Left lung (tissue), 10 donors: ENCODE results near the gene PMVK. TPM values are rescaled to one million over a fixed set of nuclear protein-coding genes. Genes with fewer than 3 reads are reported as not detected.

Experiments used
- ATAC-seq: fragments of 200-7000 bp; cut with Tn5 transposase; one replicate; pipeline ENCODE4 v1.9.1; 2020; ENCODE audit warnings: moderate library complexity
- DNase-seq, 4 donors: peaks; one replicate each; pipeline ENCODE4 v3.0.0-alpha.2; 2013 to 2020
- H3K27ac ChIP-seq, 2 donors: fragments of 200-600 bp; sonication (generic) in 1 of 2; one replicate each; pipeline versions ENCODE4 v1.5.0 to v1.8.0; 2020 to 2021
- H3K27me3 ChIP-seq, 2 donors: fragments of 200-600 bp; sonication (generic) in 1 of 2; one replicate each; pipeline versions ENCODE4 v1.5.0 to v1.8.0; 2020 to 2021
- H3K36me3 ChIP-seq, 2 donors: fragments of 200-600 bp; sonication (generic) in 1 of 2; one replicate each; pipeline versions ENCODE4 v1.5.0 to v1.8.0; 2020 to 2021
- H3K4me1 ChIP-seq, 2 donors: fragments of 200-600 bp; one replicate each; pipeline ENCODE4 v1.8.0; 2021
- H3K4me3 ChIP-seq, 2 donors: fragments of 200-600 bp; sonication (generic) in 1 of 2; one replicate each; pipeline versions ENCODE4 v1.5.0 to v1.8.0; 2020 to 2021; ENCODE audit warnings: mild to moderate bottlenecking in 1 of 2
- H3K9me3 ChIP-seq, 2 donors: fragments of 200-600 bp; sonication (generic) in 1 of 2; one replicate each; pipeline versions ENCODE4 v1.5.0 to v1.8.0; 2020 to 2021
- intact Hi-C, 2 donors: fragments of 100-400 bp; cut with DNase I; formaldehyde crosslinking; loops; one replicate each; pipeline versions ENCODE4 v1.11.2 to v1.14.2; 2022
- polyA plus RNA-seq, 6 donors: library from polyadenylated mRNA; unstranded; fragments of 120-200 nt; gene quantifications; one replicate each; pipeline ENCODE4 v1.2.1, GENCODE V29; 2013; ENCODE audit not compliant: insufficient read length in 6 of 6
- total RNA-seq, 2 donors: library from RNA; stranded (reverse); fragmentation: NEBNext Ultra II Directional; extraction: Animal tissue kit (Norgen Biotek cat#: 25700); gene quantifications; one replicate each; pipeline ENCODE4 v1.2.1, GENCODE V29; 2021
- TF ChIP-seq, protein P1 (sequence below), 2 donors: fragments of 200-600 bp; sonication (generic) in 1 of 2; IDR thresholded peaks; one replicate each; pipeline versions ENCODE4 v1.5.0 to v1.8.0; 2021; ENCODE audit warnings: antibody characterized with exemption in 2 of 2
- donor health status: DM: no; HTN: yes; CAD: no.
- donor health status: DM: no; HTN: no; CAD: no.

PMVK gene
- total and polyA plus RNA-seq, 8 donors: 31.7 to 44.3 (median 35.8) TPM

DNA sequence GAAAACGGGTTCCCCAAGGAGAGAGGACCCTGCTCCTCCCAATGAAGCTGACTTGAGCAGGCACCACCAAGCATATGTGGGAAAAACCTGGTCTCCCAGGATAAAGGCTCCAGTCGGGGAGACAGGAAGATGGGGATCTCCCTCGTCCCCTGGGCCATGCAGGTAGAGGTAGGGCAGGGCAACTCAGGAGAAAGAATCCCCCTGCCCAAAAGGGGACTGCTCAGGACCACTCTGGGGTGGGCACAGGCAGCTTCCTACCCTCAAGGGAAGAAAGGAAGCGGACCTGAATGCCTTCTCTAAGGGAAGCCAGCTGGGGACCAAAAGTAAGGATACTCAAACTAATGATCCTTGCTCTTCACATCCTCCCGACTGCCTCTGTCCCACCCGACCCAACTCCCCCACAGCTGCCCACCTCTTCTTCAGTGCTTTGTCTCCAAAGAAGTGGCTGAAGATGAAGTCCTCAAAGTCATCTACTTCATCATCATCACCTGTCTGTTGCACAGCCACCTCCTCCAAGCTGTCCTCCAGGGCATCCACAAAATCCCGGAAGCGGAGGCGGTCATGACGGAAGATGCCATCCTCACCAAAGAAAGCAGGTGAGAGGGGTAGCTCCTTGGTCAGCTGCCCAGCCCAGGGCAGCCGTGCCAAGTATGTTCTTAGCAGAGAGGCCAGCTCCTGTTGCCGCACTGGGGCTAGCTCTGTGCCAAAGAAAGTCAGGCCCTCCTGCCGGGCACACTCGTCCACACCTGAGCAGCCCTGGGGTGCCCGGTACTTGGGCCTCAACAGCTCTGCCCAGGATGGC lies 8.8 kb upstream of the PMVK start:
- TF ChIP-seq, protein P1, sequence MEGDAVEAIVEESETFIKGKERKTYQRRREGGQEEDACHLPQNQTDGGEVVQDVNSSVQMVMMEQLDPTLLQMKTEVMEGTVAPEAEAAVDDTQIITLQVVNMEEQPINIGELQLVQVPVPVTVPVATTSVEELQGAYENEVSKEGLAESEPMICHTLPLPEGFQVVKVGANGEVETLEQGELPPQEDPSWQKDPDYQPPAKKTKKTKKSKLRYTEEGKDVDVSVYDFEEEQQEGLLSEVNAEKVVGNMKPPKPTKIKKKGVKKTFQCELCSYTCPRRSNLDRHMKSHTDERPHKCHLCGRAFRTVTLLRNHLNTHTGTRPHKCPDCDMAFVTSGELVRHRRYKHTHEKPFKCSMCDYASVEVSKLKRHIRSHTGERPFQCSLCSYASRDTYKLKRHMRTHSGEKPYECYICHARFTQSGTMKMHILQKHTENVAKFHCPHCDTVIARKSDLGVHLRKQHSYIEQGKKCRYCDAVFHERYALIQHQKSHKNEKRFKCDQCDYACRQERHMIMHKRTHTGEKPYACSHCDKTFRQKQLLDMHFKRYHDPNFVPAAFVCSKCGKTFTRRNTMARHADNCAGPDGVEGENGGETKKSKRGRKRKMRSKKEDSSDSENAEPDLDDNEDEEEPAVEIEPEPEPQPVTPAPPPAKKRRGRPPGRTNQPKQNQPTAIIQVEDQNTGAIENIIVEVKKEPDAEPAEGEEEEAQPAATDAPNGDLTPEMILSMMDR (IDR thresholded peaks at IDR 0.05): no peak

DNA sequence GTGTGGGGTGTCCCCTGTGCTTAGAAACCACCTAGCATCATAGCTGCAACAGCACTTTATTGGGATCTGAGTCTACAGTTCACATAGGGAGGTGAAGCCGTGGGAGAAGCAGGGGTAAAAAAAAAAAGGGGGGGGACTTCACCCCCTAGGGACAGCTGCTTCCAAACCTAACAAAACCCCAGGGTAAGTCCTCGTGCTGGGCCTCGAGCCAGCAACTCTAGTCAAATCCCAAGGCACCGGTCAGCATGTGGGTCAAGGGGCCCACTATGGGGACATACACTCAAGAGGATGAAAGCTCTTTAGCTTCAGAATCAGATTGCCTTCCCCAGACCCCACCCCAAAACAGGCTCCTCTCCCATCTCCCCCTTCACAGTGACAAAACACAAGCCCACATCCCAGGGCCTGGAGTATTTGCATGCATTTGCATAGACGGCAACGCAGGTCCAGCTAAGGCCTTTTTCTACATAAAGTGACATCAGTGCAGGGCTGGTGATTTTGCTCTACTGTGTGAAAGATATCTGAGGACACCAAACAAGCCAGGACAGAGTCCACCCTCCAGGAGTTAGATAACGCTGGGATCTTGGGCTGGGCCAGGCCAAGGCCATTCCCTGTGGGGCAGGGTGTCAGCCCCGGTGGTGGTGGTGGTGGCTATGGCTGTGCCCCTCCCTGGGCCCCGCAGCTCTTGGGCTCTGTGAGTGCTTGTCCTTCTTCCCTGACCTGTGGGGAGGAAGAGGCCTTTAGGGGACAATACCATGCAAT lies 8.1 kb upstream of the PMVK start:
- DNase-seq (no peak), ATAC-seq (no peak)
- H3K36me3 ChIP-seq: peaks cover 0 to 37% of the 10 kb centered on the region in 2 donors
- H3K4me3 ChIP-seq: no peak overlapping the region
- TF ChIP-seq, protein P1 (IDR thresholded peaks at IDR 0.05): no peak
- no peaks in the 10 kb centered on the region for H3K27me3 ChIP-seq
- peak overlapping the region in 1 of 2 donors; percentile 28 for H3K27ac ChIP-seq
- no peaks in the 10 kb centered on the region for H3K9me3 ChIP-seq
- H3K4me1 ChIP-seq: peaks cover 12 to 32% of the 10 kb centered on the region in 2 donors
- intact Hi-C loops: no loop called here

More for the DNA sequence above, 8.8 kb upstream of the PMVK start:
- no peaks in the 10 kb centered on the region for H3K27me3 ChIP-seq
- H3K4me1 ChIP-seq: peaks cover 12 to 32% of the 10 kb centered on the region in 2 donors
- H3K36me3 ChIP-seq: peaks cover 0 to 43% of the 10 kb centered on the region in 2 donors
- intact Hi-C loops: no loop called here
- H3K27ac ChIP-seq: no peak overlapping the region
- H3K4me3 ChIP-seq: no peak overlapping the region
- DNase-seq: no peak
- no peak for ATAC-seq
- H3K9me3 ChIP-seq: no peaks in the 10 kb centered on the region

DNA sequence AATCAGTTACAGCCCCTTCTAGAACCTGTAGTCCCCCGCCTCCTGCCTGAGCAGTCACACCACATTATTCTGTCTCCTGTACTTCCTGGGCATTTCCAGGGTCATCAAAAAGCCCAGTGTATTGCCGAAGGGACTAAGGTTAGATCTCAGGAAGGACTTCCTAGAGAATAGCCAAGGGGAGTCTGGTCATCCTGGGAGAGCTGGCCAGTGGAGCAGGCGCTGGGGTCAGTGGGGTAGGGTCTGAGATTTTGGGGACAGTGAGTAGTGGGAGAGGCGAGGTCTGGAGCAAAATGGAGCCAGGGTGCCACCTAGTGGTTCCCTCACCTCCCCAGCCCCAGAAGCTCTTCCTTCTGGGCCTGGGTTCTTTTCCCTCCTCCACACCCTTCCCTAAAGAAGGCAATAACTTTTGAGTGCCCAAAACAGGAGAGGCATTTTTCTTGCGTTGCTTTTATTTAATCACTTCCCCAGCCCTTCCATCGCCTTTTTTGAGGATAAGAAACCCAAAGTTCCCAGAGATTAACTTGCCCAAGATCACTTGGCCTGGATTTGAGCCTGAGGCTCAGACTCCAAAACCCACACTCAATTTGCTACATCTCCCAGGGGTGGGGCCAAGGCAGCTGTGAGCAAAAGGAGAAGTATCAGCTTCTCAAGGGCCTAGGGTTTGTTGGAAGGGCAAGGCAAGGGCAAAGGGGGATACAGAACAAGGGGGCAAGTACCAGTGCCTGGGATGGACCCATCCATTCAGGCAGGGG lies 7.3 kb upstream of the PMVK start:
- Histone ChIP-seq H3K27me3 (no peaks in the 10 kb centered on the region), H3K36me3 (peaks cover 0 to 37% of the 10 kb centered on the region in 2 donors), H3K27ac (peak overlapping the region in 1 of 2 donors; percentile 28), H3K4me3 (no peak overlapping the region), H3K4me1 (peaks cover 12 to 32% of the 10 kb centered on the region in 2 donors), H3K9me3 (no peaks in the 10 kb centered on the region)
- peak in 1 of 4 donors; percentile 48 for DNase-seq
- peak; percentile 61 for ATAC-seq
- TF ChIP-seq, protein P1 (IDR thresholded peaks at IDR 0.05): peak; percentile 58 to 74
- intact Hi-C loops: no loop called here

DNA sequence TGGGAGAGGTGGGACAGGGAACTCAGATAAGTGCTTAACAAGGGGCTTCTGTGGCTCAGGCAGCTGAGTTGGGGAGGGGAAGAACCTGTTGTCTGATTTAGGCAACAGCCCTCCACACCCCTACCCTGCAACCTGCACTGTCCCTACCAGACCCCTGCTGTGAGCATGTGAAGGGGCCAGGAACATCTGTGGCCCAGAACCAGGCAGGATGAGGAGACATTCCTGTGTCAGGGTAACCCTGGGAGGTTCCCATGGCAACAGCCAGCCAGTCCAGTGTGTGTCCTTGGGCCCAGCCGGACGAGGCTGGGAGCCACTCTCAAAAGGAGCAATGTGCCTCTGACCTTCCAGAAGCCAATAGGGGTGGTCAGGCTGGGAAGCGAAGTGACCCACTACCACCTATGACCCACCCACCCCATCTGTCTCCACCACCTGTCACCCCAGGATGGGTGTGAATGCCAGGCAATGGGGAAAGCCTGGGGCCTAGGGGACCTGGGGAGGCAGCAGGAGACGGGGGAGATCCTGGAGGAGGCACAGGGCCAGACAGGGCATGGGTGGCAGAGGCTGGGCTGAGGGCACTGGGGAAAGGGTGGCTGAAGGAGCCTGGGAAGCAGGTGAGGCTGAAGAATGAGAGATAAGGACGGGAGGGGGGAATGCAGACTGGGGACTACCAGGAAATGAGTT lies 5.0 kb upstream of the PMVK start:
- H3K4me1 ChIP-seq: peaks cover 12 to 44% of the 10 kb centered on the region in 2 donors
- TF ChIP-seq, protein P1 (IDR thresholded peaks at IDR 0.05): no peak
- no peaks in the 10 kb centered on the region for H3K9me3 ChIP-seq
- H3K4me3 ChIP-seq: no peak overlapping the region
- intact Hi-C loops: no loop called here
- H3K36me3 ChIP-seq: peaks cover 0 to 21% of the 10 kb centered on the region in 2 donors
- DNase-seq (no peak), ATAC-seq (no peak)
- H3K27ac ChIP-seq: peak overlapping the region in 1 of 2 donors; percentile 66
- no peaks in the 10 kb centered on the region for H3K27me3 ChIP-seq
